Spleen (tissue), 7 donors: Measurements from ENCODE around the gene GOLPH3.

Source experiments
- CTCF ChIP-seq, 11 experiments: fragments of 200-600 bp in 7 of 11; fragments of 450-650 bp in 4 of 11; sonication (generic) in 4 of 11; IDR thresholded peaks in 8 of 11; conservative IDR thresholded peaks in 3 of 11; 1 replicate in 7 of 11; 2 replicates in 4 of 11; pipeline versions ENCODE4 v1.4.0 to v1.8.0; 2016 to 2021; ENCODE audit warnings: antibody characterized with exemption in 11 of 11, inconsistent platforms in 4 of 11, mild to moderate bottlenecking in 1 of 11
- POLR2A ChIP-seq, 3 donors: fragments of 450-650 bp; IDR thresholded peaks; one replicate each; pipeline ENCODE4 v1.5.1; 2017; ENCODE audit warnings: antibody characterized with exemption in 3 of 3, mild to moderate bottlenecking in 1 of 3
- donor health status: DM: no; HTN: no; CAD: no; lungs with moderate emphysema.
- donor health status: DM: no; HTN: no; CAD: no.
- donor health status: DM: no; HTN: no; CAD: no.

- TF ChIP-seq POLR2A (IDR thresholded peaks at IDR 0.05) (no peak), CTCF (IDR thresholded peaks at IDR 0.05 in 8 of 11, conservative IDR thresholded peaks at IDR 0.05 in 3 of 11) (no peak)
Measured at GRCh38 chr5:32155211-32155610, 18.9 kb downstream of the GOLPH3 start.
